Fibroblast of lung (primary cell): ENCODE results near the gene FITM2. TPM values are rescaled to one million over a fixed set of nuclear protein-coding genes. Genes with fewer than 3 reads are reported as not detected.
A peak's percentile ranks its signal among the peaks of the same experiment; 100 is the strongest.

Experiments
- DNase-seq, 2 donors: peaks; one replicate each; pipeline versions ENCODE4 v3.0.0 to v3.0.0-alpha.2; 2010; ENCODE audit warnings: low read depth in 2 of 2
- H2AFZ ChIP-seq: 2 replicates; pipeline ENCODE4 v1.5.1; 2012; ENCODE audit warnings: low read length, control low read depth, inconsistent platforms
- H3K27ac ChIP-seq: 2 replicates; pipeline ENCODE4 v1.5.1; 2011; ENCODE audit warnings: low read length, control low read depth; ENCODE audit not compliant: insufficient read depth
- H3K27me3 ChIP-seq: 2 replicates; pipeline ENCODE4 v1.5.1; 2011; ENCODE audit warnings: mild to moderate bottlenecking, low read length; ENCODE audit not compliant: control insufficient read depth, insufficient read depth
- H3K36me3 ChIP-seq: 2 replicates; pipeline ENCODE4 v1.5.1; 2011; ENCODE audit warnings: low read length; ENCODE audit not compliant: control insufficient read depth, insufficient read depth
- H3K4me1 ChIP-seq: 2 replicates; pipeline ENCODE4 v1.5.1; 2011; ENCODE audit warnings: low read length; ENCODE audit not compliant: control insufficient read depth, insufficient read depth; ENCODE audit errors: extremely low read depth
- H3K4me2 ChIP-seq: 2 replicates; pipeline ENCODE4 v1.5.1; 2011; ENCODE audit warnings: low read length, control low read depth; ENCODE audit not compliant: insufficient read depth; ENCODE audit errors: extremely low read depth
- H3K4me3 ChIP-seq, 4 experiments: fragments of 200-600 bp in 1 of 4; sonication (generic) in 1 of 4; replicated peaks in 1 of 4; 2 replicates each; pipeline ENCODE4 v1.5.1; 2011 to 2016; ENCODE audit warnings: low read length in 4 of 4, low read depth in 3 of 4, mild to moderate bottlenecking in 3 of 4, control low read depth in 2 of 4, inconsistent platforms in 1 of 4, mixed read lengths in 1 of 4; ENCODE audit not compliant: insufficient read depth in 1 of 4; ENCODE audit errors: control extremely low read depth in 1 of 4
- H3K79me2 ChIP-seq: 2 replicates; pipeline ENCODE4 v1.5.1; 2012; ENCODE audit warnings: mild to moderate bottlenecking, low read length, inconsistent platforms; ENCODE audit not compliant: control insufficient read depth, insufficient read depth
- H3K9ac ChIP-seq: 2 replicates; pipeline ENCODE4 v1.5.1; 2011; ENCODE audit warnings: mild to moderate bottlenecking, low read length, control low read depth; ENCODE audit not compliant: insufficient read depth
- H3K9me3 ChIP-seq: 2 replicates; pipeline ENCODE4 v1.5.1; 2012; ENCODE audit warnings: low read depth, low read length; ENCODE audit not compliant: control insufficient read depth, insufficient read depth
- H4K20me1 ChIP-seq: 2 replicates; pipeline ENCODE4 v1.5.1; 2011; ENCODE audit warnings: low read length; ENCODE audit not compliant: control insufficient read depth, insufficient read depth; ENCODE audit errors: extremely low read depth
- EZH2 ChIP-seq: IDR thresholded peaks from 2 replicates; pipeline ENCODE4 v1.5.1; 2012; ENCODE audit warnings: low read length, control low read depth, mild to moderate bottlenecking; ENCODE audit errors: missing control alignments
- polyA plus RNA-seq, 2 donors: library from polyadenylated mRNA; depleted of rRNA in 1 of 2; stranded (reverse) in 1 of 2; unstranded in 1 of 2; fragments of >200 nt; gene quantifications; 2 replicates each; pipeline ENCODE4 v1.2.1, GENCODE V29; 2011 to 2012; ENCODE audit warnings: missing spikeins in 1 of 2
- total RNA-seq: library from RNA; depleted of rRNA; stranded (reverse); fragments of >200 nt; gene quantifications from 2 replicates; pipeline ENCODE4 v1.2.1, GENCODE V29; 2014
- TF ChIP-seq, protein P1 (sequence below), 2 donors: IDR thresholded peaks in 1 of 2; conservative IDR thresholded peaks in 1 of 2; 1 replicate in 1 of 2; 2 replicates in 1 of 2; pipeline ENCODE4 v1.5.1; 2011 to 2012; ENCODE audit warnings: low read length in 2 of 2, control low read depth in 1 of 2, inconsistent platforms in 1 of 2, low read depth in 1 of 2, mild to moderate bottlenecking in 1 of 2

FITM2 gene
- total and polyA plus RNA-seq, 2 donors (not counting 1 experiment from before 2014, with no cell fraction given) = 8.6 to 9.7 TPM

DNA sequence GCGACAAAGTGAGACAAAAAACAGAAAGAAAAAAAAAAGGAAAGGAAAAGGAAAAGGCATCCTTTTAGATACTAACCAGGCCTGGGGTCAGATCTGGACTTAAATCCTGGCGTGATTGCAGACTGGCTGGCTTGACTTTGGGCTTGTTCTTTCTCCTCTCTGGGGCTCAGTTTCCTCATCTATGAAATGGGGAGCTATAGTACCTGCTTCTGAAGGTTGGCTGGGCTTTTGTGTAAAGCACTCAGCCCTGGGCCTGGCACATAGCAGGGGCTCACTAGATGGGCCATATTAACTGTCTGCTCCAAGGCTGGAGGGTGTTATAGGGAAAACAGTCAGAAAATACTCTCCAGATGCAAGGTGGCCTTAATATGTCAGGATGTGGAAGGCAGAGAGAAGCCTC is 24.7 kb upstream of the FITM2 start:
- no peak for DNase-seq
- H3K9me3 ChIP-seq = no peaks in the 10 kb centered on the region
- H3K4me1 ChIP-seq = no peaks in the 10 kb centered on the region
- no peak overlapping the region for H3K27ac ChIP-seq
- H2AFZ ChIP-seq = no peak overlapping the region
- no peaks in the 10 kb centered on the region for H3K79me2 ChIP-seq
- H3K4me2 ChIP-seq = no peak overlapping the region
- no peak for TF ChIP-seq EZH2
- H3K27me3 ChIP-seq = peaks cover 3% of the 10 kb centered on the region
- H3K36me3 ChIP-seq = no peaks in the 10 kb centered on the region
- H3K4me3 ChIP-seq = no peak overlapping the region
- H3K9ac ChIP-seq = no peak overlapping the region
- no peaks in the 10 kb centered on the region for H4K20me1 ChIP-seq

DNA sequence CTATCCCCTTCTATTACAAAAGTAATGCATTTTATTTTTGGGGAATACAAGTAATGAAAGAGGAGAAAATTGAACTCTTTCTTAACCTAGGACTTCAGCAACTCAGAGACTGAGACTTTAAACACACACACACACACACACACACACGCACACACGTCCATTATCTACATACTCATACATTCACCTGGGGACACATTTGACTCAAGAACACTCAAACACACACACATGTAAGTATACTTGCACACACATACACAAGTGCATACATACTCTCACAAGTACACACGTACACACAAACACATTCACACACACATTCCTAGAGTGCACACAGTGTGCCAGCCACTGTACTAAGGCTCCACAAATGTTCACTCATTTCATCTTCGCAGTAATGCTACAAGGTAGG is 23.7 kb upstream of the FITM2 start:
- TF ChIP-seq, protein P1, sequence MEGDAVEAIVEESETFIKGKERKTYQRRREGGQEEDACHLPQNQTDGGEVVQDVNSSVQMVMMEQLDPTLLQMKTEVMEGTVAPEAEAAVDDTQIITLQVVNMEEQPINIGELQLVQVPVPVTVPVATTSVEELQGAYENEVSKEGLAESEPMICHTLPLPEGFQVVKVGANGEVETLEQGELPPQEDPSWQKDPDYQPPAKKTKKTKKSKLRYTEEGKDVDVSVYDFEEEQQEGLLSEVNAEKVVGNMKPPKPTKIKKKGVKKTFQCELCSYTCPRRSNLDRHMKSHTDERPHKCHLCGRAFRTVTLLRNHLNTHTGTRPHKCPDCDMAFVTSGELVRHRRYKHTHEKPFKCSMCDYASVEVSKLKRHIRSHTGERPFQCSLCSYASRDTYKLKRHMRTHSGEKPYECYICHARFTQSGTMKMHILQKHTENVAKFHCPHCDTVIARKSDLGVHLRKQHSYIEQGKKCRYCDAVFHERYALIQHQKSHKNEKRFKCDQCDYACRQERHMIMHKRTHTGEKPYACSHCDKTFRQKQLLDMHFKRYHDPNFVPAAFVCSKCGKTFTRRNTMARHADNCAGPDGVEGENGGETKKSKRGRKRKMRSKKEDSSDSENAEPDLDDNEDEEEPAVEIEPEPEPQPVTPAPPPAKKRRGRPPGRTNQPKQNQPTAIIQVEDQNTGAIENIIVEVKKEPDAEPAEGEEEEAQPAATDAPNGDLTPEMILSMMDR (conservative IDR thresholded peaks at IDR 0.05 in 1 of 2, IDR thresholded peaks at IDR 0.05 in 1 of 2; ENCODE audit: low read depth in 1 of 2, low read length in 2 of 2) = no peak
- no peak for TF ChIP-seq EZH2
- no peaks in the 10 kb centered on the region for H3K9me3 ChIP-seq
- H3K27me3 ChIP-seq = peaks cover 3% of the 10 kb centered on the region
- no peak overlapping the region for H3K4me3 ChIP-seq
- H4K20me1 ChIP-seq = no peaks in the 10 kb centered on the region
- DNase-seq = no peak
- H3K4me2 ChIP-seq = no peak overlapping the region
- no peaks in the 10 kb centered on the region for H3K36me3 ChIP-seq
- H3K4me1 ChIP-seq = no peaks in the 10 kb centered on the region
- H3K79me2 ChIP-seq = no peaks in the 10 kb centered on the region
- no peak overlapping the region for H2AFZ ChIP-seq
- no peak overlapping the region for H3K9ac ChIP-seq
- H3K27ac ChIP-seq = no peak overlapping the region

DNA sequence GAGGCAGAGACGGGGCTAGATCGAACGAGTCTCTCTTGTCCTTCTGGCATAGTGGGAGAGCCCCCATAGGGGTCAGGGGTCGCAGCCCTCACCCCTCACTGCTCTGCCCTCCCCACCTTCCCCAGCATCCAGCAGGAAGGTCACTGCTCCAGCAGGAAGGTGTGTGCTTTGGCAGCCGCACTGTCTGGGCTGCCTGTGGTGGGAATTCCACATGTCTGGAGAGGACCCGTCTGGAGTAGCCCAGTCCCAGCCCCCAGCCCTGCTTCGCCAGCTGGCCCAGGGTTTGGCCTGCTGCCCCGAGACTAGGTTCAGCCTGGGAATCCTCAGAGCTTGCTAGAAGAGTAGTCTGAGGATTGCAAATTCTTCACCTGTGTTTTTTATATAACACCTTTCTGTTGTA is 23.3 kb upstream of the FITM2 start:
- no peaks in the 10 kb centered on the region for H4K20me1 ChIP-seq
- H3K9me3 ChIP-seq = no peaks in the 10 kb centered on the region
- peaks cover 3% of the 10 kb centered on the region for H3K27me3 ChIP-seq
- H2AFZ ChIP-seq = no peak overlapping the region
- H3K4me3 ChIP-seq = no peak overlapping the region
- no peaks in the 10 kb centered on the region for H3K79me2 ChIP-seq
- H3K4me1 ChIP-seq = no peaks in the 10 kb centered on the region
- peak in 1 of 2 donors; percentile 23 for DNase-seq
- no peaks in the 10 kb centered on the region for H3K36me3 ChIP-seq
- H3K27ac ChIP-seq = no peak overlapping the region
- TF ChIP-seq, protein P1 (conservative IDR thresholded peaks at IDR 0.05 in 1 of 2, IDR thresholded peaks at IDR 0.05 in 1 of 2; ENCODE audit: low read depth in 1 of 2, low read length in 2 of 2) = no peak
- TF ChIP-seq EZH2 = no peak
- no peak overlapping the region for H3K4me2 ChIP-seq
- H3K9ac ChIP-seq = no peak overlapping the region
